CD4-positive, alpha-beta T cell treated with Interleukin-17A for 1 hour (primary cell): ENCODE measurements around the gene CLDN6.

Source experiments
- DNase-seq: peaks from one replicate; pipeline ENCODE4 v3.0.0-alpha.2; 2020

The CLDN6 gene

DNA sequence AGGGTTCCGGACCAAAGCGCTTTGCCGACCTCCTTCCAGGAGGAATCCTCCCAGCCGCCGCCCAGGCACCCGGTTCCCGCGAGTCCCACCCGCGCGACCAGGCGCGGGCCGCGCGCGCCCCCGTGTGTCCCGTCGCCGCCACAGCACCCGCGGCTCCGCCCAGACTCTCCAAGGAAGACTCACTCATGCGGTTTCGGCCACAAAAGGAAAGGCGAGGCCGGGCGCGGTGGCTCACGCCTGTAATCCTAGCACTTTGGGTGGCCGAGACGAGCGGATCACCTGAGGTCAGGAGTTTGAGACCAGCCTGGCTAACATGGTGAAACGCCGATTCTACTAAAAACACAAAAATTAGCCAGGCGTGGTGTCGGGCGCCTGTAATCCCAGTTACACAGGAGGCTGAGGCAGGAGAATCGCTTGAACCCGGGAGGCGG lies 34.3 kb downstream of the CLDN6 start:
- DNase-seq = peak; percentile 71

DNA sequence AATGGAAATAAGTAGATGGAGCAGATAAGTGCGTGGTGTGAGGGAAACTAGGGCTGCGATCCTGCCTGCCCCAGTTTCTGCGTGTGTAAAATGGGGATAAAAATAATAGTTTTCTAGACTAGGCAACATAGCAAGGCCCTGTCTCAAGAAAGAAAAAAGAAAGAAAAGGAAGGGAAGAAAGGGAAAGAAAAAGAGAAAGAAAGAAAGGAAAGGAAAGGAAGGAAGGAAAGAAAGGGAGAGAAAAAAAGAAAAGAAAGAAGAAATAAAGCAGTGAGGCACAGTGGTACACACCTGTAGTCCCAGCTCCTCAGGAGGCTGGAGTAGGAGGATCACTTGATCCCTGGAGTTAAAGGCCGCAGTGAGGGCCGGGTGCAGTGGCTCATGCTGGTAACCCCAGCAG lies 35.6 kb downstream of the CLDN6 start:
- DNase-seq = no peak

DNA sequence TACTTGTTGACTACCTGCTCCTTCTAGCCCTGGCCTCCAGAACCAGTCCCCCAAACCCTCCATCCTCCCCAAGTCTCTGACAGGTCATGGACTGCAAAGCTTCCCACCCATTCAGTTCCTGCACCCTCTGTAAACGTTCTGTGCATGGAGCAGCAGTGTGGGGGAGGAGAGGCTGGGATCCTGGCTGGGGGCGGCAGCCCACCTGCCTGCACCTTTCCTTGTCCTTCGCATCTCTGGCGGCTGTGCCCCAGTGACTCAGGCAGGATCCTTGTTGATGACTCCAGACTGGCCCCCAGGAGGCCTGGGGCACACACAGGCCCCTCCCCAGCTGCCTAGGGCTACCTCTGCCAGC lies 36.1 kb downstream of the CLDN6 start:
- DNase-seq = no peak

DNA sequence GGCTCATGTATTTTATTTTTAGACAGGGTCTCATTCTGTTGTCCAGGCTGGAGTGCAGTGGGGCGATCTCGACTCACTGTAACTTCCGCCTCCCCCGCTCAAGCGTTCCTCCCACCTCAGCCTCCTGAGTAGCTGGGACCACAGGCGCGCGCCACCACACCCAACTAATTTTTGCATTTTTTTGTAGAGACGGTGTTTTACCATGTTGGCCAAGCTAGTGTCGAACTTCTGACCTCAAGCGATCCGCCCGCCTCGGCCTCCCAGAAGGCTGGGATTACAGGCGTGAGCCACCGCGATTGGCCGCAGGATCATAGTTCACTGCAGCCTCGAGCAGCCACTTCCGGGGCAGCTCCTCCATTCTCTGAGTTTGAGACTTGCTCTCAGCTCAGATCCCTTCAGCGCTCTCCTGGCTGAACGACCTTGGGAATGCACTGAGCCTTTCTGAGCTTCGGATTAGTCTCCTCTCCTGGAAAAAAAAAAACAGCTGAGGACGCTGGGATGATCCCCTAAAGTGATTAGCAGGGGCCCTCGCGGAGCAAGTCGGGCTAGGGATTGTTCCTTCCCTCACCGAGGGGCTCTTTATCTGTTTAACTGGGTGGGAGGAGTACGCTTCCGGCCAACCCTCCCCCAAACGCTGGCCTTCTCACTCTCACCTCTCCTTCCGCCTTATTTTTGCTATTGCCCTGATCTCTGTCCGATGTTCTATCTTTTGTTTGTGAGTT lies 36.6 kb downstream of the CLDN6 start:
- DNase-seq = no peak

DNA sequence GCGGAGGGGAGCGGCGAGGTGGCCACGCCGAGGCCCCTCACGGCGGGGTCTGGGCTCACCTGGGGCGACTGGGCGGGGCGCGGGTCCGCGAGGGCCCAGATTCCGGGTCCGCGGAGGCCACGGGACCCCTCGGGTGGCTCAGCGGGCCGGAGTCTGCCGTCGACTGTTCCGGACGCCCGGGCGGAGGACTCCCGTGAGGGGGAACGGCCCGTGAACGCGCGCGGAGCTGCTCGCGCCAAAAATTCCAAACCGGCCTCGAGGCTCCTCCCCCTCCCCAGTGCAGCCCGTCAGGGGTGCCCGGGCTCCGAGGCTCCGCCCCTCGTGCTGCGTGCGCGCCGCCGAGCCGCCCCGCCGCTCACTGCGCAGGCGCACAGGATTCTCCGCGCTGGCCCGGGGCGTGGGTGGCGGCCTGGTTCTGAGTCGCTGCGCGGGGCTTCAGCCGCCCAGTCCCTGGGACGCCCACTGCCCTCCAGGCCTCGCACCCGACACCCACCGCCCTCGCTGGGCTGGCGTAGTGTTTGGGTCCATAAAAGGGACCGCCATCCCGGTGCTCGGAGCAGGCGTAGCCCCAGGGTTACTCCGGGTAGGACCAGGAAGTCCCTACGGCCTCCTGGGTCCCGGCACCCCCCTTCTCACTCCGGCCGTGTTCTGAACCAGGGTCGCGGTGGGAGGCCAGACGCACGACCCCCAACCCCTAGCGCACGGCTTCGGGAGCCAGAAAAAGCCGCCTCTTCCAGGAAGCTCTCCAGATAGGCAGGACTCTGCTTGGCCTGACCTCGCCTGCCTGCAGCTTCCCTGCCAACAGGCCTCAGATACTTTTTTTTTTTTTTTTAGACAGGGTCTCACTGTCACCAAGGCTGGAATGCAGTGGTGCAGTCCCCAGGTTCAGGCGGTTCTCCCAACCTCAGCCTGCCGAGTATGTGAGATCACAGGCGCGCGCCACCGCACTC lies 37.5 kb downstream of the CLDN6 start, which contains the start of gene PKMYT1:
Gene PKMYT1 (minus strand): TSS at position 220 of the 950 bp plus-strand sequence. CDS start 789 bp downstream, outside the sequence.
- DNase-seq = peak; percentile 94

DNA sequence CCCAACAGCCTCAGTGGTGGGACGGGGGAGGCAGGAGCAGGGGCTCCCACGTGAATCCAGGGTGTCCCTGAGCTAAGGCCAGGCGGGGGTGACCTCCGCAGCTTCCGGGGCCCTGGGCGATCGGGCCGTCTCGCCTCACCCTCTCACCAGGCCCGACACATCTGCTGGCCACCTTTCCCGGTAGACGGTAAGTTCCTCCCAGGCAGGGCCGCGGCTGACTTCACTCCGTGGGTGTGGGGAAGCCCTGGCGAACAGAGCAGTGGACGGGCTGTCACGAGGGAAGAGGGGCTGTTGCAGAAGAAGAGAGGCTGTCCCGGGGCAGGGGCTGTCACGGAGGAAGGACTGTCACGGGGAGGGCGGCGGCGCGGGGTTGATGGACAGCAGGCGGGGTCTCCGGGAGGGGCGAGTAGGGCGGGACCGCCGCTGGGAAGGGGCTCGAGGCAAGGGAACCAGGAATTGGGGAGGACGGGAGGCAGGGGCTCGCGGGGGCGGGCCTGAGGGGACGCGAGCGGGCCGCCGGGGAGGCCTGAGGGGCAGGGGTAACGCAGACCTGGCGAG lies 38.2 kb downstream of the CLDN6 start:
- no peak for DNase-seq

DNA sequence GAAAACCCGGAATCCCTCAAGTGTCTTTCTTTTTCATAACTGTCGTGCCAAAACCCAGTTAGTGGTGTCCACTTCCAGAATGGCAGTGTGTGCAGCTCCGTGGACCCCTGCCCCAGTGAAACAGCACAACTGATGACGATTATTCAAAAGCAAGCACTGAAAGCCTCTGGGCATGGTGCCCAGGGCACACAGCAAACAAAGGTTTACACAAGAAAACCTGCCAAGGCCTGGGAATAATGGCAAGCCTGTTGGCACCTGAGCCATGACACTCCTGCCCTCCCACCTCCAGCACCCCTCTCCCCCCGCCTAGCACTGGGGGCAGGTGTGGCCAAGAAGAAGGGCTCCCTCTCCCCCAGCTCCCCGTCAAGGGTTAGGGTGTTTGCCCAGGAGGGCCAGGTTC lies 40.5 kb downstream of the CLDN6 start:
- DNase-seq = no peak

DNA sequence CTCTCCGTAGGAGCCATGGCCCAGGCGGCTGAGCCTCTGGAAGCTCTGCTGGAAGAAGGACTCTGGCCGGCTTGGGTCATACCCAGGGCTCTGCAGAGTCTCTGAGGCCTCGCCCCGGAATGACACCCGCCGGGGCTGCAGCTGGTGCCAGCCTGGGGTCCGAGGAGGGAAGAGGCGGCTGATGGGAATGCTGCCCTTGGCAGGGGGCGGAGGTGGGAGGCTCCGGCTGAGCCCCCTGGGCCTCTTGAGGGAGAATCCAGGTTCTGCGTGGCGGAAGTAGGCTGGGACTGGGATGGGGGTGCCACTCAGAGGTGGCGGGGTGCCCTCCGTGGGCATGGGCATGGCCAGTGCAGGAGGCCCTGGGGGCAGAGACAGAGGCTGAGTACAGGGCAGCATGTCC lies 41.3 kb downstream of the CLDN6 start:
- DNase-seq = no peak

DNA sequence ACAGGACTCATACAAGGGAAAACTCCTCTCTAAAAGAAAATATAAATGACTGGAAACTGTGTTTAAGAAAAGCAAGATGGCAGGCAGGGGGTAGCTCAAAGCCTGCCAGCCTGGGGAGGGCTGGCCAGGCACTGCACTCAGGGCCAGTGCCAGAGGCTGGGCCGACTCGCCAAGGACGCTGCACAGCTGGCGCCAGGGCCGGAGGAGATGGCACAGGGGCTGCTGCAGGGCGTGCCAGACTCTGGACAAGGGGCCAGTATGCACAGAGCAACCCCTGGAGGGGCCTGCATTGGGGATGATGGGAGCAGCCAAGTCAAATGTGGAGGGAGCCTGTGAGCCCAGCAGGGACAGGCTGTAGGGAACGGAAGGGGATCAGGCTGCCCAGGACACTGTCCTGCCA lies 41.8 kb downstream of the CLDN6 start:
- DNase-seq = no peak

DNA sequence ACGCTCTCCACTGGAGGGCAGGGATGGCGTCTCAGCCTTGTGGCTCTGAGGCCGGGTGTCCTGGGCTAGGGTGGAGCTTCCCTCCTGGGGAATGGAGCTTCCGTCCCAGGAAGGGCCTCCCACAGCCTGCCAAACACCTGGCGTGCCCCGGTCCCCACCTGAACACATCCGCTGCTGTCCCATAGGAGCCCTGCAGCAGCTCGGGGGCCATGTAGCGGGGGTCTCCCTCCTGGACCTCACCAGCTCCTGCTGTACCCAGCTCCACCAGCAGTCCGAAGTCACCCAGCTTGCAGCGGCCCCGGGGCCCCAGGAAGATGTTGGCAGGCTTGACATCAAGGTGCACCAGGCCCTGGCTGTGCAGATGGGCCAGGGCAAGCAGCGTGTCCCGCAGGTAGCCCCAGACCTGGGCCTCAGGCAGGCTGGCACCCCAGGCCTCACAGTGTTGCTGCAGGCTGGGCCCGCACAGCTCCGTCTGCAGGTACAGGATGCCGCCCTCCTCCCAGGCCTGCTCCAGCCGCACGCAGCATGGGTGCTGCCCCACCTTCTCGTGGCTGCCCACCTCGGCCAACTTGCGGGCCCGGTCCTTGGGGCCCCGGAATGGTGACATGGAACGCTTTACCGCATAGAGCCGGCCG lies 42.7 kb downstream of the CLDN6 start:
- no peak for DNase-seq

DNA sequence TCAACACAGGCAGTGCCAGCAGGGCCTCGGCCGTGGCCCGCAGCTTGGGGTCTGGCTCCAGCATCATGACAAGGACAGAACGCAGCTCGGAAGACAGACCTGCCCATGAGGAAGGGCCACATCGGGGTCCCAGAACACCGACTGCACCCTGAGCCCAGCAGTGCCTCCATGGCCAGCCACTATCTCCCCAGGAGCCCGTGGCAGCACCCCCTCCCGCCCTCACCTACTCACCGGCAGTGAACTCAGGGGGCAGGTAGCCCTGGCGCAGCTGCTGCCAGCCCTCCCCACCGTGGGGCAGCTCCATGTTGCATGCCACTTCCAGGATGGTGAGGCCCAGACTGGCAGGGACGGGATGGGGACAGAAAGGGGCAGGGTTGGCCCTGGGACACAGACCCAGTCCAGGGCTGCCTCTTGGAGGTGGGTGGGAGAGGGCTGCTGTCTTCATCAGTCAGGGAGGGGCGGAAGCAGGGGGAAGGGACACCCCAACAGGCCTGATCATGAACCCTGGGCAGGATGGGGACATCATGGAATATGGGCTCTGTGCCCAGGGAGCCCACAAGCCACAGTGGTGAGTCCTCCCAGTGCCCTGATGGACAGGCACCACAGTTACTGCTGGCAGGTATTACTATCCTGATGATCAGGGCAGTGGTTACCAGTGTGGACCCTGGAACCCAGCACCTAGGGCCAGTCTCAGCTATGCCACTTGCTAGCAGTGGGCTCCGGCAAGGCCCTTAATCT lies 43.5 kb downstream of the CLDN6 start:
- DNase-seq = no peak

DNA sequence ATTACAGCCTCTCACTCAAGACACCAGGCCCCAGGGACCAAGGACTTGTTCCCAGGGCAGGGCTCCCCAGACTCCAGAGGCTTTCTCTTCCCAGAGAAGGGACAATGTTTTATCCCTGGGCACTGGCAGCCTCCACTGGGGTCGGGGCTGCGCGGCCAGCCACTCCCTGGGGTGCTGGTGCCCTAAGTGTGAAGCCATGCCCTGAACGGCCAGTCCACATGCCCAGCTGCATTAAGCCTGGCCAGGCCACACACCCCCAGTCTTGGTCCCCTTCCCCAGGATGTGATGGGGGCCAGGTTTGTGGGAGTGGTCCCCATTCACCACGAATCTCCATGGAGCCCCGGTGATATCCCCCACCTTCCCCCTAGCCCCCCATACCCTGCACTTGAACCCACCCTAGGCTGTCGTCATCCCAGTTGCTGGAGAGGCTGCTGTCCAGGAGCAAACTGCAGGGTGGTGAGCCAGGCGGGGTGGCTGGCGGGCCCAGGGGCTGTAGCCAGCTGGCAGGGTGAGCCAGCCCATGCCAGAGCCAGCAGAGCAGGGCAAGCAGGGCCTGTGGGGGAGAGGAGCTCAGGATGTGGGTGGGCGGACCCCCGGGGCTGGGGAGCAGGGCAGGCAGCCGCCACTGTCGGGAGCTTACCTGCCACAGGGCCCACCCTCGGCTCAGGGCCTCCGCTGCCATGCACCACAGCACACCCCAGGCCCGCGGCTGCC lies 44.2 kb downstream of the CLDN6 start:
- no peak for DNase-seq

DNA sequence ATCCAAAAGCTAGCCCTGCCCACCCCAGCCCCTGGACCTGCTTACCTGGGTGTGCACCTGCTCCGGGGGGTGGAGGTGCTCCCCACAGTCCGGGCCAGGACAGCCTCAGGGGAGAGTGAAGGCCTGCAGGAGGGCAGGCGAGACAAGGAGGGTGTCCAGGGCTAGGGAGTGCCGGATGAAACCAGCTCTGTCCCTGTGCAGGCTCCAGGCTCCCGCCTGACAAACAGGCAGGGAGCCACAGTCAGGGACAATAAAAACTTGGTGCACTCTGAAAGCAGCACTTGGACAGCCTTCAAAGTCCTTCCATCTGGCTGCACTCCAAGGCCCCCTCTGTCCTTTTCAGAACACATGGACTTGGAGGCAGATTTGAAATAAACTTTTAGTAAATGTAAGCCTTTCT lies 44.9 kb downstream of the CLDN6 start:
- DNase-seq = no peak

DNA sequence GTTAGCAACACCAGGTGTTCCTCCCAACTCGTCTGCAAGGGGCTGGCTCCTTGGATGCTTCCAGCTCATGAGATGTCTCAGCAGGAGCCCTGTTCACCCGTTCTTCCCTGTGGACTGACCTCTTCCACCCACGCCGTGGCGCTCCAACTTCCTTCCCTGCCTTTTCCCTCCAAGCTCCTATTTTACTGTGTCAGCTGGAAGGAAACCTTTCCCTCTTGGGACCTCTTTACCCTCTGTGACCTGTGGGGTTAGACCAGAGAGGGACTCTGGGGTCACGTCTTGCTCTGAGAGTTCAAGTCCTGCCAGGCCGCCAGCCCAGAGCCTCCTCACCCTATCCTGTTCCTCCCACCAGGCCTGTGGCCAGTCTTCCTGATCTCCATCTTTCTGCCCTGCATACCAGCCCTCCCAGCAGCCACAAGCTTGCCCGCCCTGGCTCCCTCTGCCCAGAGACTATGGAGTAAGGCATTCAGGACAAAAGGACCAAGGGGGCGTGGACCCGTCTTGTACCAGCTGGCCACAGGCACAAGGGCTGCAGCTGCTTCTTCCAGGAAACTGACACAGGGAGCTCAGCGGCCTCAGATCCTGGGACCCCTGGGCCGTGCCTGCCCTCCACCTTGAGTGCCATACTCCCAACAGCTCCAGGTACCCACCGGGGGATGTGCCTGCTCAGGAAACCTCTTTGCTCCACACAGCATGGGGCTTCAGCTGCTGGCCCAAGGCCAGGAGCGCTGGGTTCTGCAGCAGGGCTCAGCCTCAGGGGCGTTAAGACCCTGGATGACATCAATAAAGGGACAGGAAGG lies 45.8 kb downstream of the CLDN6 start:
- DNase-seq = no peak

DNA sequence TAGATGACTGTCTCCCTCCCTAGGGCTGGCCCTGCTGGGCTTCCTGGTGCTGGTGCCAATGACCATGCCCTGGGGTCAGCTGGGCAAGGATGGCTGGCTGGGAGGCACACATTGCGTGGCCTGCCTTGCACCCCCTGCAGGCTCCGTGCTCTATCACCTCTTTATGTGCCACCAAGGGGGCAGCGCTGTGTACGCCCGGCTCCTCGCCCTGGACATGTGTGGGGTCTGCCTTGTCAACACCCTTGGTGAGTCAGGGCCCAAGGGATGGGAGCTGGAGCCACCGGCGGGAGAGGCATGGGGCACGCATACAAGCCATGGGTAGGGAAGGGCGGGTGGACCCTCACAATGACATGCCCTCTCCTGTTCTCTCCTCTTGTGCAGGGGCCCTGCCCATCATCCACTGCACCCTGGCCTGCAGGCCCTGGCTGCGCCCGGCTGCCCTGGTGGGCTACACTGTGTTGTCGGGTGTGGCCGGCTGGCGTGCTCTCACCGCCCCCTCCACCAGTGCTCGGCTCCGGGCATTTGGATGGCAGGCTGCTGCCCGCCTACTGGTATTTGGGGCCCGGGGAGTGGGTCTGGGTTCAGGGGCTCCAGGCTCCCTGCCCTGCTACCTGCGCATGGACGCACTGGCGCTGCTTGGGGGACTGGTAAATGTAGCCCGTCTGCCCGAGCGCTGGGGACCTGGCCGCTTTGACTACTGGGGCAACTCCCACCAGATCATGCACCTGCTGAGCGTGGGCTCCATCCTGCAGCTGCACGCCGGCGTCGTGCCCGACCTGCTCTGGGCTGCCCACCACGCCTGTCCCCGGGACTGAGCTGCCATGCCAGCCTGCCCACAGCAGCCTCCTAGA lies 46.6 kb downstream of the CLDN6 start:
- DNase-seq = no peak

DNA sequence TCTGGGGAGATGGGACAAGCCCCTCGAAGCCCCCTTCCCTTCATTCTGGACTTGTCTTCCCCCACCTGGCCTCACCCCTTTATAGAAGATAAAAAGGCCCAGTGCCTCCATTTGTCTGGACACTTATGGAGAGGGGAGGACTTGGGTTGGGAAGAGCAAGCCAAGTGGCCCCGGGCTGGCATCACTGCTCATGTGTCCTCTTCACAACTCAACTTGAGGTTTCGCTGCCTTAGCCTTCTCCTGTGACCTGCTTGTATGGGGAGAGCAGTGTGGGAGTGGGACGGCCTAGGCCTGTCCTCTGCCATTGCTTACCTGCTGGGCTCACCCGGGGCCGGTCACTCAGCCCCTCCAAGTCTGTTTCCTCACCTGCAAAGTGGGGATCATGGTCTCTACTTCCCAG lies 47.4 kb downstream of the CLDN6 start:
- no peak for DNase-seq

DNA sequence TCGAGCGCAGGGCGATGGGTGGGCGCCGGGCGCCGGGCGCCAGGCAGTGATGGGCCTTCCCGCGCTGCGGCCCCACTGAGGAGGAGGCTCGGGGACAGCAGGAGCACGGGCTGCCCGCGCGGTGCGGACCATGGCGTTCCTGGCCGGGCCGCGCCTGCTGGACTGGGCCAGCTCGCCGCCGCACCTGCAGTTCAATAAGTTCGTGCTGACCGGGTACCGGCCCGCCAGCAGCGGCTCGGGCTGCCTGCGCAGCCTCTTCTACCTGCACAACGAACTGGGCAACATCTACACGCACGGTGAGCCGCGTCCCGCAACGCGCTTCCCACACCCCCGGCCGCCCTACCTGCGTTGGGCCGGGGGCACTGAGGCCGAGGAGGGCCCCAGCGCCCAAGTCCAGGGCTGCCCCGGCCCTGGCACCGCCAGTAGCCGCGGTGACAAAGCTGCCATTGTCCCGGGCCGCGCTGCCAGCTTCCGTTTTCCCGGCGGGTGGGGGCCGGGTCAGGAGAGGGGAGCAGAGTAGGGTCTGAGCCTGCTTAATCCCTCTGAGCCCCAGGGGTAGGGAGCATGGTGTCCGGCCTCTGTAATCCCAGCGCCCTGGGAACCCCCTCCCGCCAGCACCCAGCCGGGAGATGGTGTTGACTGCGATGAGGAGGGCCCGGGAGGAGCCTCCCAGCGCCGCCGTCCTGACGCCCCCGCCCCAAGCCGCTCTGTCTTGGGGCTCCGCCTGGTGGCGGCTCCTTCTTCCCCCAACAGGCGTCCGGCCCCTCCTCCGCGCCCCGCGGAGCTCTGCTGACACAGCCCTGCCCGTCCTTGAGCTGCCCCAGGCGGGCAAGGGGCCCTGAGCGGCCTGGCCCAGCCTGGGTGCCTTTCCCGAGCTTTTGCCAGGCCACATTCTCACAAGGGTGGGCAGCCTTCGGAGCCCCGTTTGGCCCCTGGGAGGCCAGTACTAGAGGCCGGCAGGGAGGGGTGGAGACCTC lies 48.1 kb downstream of the CLDN6 start:
- DNase-seq = peak; percentile 67

DNA sequence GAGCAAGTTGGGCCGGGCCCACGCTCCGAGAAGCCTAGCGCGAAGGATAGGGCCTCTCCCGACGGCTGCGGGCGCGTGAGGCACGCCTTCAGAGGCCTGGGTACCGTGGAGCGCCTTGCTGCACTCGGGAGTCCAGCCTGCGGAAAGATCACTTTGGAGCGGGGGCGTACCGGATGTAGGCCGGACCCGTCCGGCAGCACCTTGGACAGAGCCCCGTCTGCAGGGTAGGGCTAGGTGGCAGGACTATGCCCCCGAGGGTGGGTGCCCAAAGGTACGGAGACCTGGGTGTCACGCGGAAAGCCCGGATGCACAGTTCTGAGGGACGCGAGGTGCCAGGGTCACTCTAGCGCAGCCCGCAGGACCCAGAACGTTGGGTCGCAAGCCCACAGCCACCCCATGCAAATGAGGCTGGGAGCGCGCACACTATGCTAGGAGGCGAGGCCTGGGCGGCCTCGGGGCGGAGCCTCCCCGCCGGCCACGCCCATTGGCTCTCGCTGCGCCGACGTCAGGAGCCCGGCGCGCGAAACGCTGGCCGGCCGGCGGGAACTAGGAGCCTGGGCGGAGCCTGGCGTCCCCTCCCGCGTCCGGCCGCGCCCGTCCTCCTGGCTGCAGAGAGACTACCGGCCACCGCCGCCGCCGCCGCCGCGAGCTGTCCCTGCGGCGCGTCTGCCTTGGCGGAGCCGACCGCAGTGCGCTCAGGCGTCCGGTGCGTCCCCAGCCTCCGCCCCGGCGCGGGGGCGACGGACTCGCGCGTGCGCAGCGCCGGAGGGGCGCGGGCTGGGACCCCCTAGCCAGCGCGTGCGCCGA lies 49.0 kb downstream of the CLDN6 start, which contains the start of gene PAQR4:
Gene PAQR4 (plus strand): TSS at position 611 of the 807 bp plus-strand sequence. CDS start 327 bp downstream, outside the sequence.
- peak; percentile 83 for DNase-seq
